ENCODE results near the gene GRIN3A.
A peak's percentile ranks its signal among the peaks of the same experiment; 100 is the strongest.

The GRIN3A gene

GRCh38 chr9:101582553-101582952, 155.9 kb downstream of the GRIN3A start:
- peak; percentile 15 for DNase-seq (ENCODE audit: extremely low read depth, low read depth)
- TF ChIP-seq, protein P1, sequence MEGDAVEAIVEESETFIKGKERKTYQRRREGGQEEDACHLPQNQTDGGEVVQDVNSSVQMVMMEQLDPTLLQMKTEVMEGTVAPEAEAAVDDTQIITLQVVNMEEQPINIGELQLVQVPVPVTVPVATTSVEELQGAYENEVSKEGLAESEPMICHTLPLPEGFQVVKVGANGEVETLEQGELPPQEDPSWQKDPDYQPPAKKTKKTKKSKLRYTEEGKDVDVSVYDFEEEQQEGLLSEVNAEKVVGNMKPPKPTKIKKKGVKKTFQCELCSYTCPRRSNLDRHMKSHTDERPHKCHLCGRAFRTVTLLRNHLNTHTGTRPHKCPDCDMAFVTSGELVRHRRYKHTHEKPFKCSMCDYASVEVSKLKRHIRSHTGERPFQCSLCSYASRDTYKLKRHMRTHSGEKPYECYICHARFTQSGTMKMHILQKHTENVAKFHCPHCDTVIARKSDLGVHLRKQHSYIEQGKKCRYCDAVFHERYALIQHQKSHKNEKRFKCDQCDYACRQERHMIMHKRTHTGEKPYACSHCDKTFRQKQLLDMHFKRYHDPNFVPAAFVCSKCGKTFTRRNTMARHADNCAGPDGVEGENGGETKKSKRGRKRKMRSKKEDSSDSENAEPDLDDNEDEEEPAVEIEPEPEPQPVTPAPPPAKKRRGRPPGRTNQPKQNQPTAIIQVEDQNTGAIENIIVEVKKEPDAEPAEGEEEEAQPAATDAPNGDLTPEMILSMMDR (IDR thresholded peaks at IDR 0.05; ENCODE audit: low read depth, low read length) = no peak

- TF ChIP-seq, protein P1 (IDR thresholded peaks at IDR 0.05; ENCODE audit: low read depth, low read length) = no peak
- DNase-seq (ENCODE audit: extremely low read depth, low read depth) = no peak
These were observed 158.5 kb downstream of the GRIN3A start for GRCh38 chr9:101579711-101580545.

- TF ChIP-seq, protein P1 (IDR thresholded peaks at IDR 0.05; ENCODE audit: low read depth, low read length) = no peak
- DNase-seq (ENCODE audit: extremely low read depth, low read depth) = no peak
These were observed 160.1 kb downstream of the GRIN3A start for GRCh38 chr9:101578378-101578777.

GRCh38 chr9:101574731-101575333, 163.6 kb downstream of the GRIN3A start:
- no peak for DNase-seq (ENCODE audit: extremely low read depth, low read depth)
- TF ChIP-seq, protein P1 (IDR thresholded peaks at IDR 0.05; ENCODE audit: low read depth, low read length) = no peak

- no peak for DNase-seq (ENCODE audit: extremely low read depth, low read depth)
- TF ChIP-seq, protein P1 (IDR thresholded peaks at IDR 0.05; ENCODE audit: low read depth, low read length) = no peak
These were observed 166.1 kb downstream of the GRIN3A start for GRCh38 chr9:101572316-101572715.

DNA sequence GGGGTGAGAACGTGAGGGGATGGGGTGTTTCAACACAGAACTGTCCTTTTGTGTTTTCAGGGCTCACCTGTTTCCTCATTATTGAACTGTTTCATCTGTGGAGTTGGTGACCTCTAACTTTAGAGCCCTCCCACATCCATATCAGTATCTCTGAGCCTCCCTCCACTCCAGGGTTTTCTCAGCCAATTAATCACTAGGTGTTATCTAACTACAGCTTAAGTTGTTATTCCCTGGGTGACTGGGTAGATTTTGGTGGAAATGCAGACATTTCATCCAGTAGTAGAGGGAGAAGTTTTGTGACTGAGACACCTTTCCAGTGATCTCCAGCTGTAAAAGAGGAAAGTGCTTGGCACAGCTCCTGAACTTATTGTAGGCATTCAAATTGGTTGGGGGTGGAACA, 167.3 kb downstream of the GRIN3A start:
- DNase-seq (ENCODE audit: extremely low read depth, low read depth) = no peak

More for the DNA sequence above, 167.3 kb downstream of the GRIN3A start:
- TF ChIP-seq, protein P1 (IDR thresholded peaks at IDR 0.05; ENCODE audit: low read depth, low read length) = no peak
